Muscle layer of colon (tissue), 2 donors: Measurements from ENCODE around the gene TMEM247.
"Not testable (repeated sequence)": the region's sequence is repeated elsewhere in the genome, so short reads cannot be mapped to it uniquely, and the experiment has no call there.

Experiments
- H3K27ac ChIP-seq: one replicate; pipeline ENCODE4 v1.7.0; 2013; ENCODE audit warnings: low read depth, mild to moderate bottlenecking, low read length, moderate library complexity
- H3K27me3 ChIP-seq, 2 donors: one replicate each; pipeline ENCODE4 v1.7.0; 2013; ENCODE audit warnings: low read length in 2 of 2, mild to moderate bottlenecking in 2 of 2; ENCODE audit not compliant: insufficient read depth in 2 of 2, control insufficient read depth in 1 of 2
- H3K36me3 ChIP-seq: one replicate; pipeline ENCODE4 v1.7.0; 2013; ENCODE audit warnings: mild to moderate bottlenecking, low read length; ENCODE audit not compliant: insufficient read depth
- H3K4me1 ChIP-seq: one replicate; pipeline ENCODE4 v1.7.0; 2013; ENCODE audit warnings: mild to moderate bottlenecking, low read length; ENCODE audit not compliant: insufficient read depth
- H3K4me3 ChIP-seq, 2 donors: one replicate each; pipeline ENCODE4 v1.7.0; 2013; ENCODE audit warnings: low read length in 2 of 2, low read depth in 1 of 2, mild to moderate bottlenecking in 1 of 2, moderate library complexity in 1 of 2
- H3K9ac ChIP-seq: one replicate; pipeline ENCODE4 v1.7.0; 2013; ENCODE audit warnings: low read length
- H3K9me3 ChIP-seq: one replicate; pipeline ENCODE4 v1.7.0; 2013; ENCODE audit warnings: mild to moderate bottlenecking, low read length
- donor health status: abdominal sarcoma.
- donor health status: Adenocarcinoma of cecum.

Gene TMEM247

GRCh38 chr2:46477462-46477861 lies 1.9 kb upstream of the TMEM247 start:
- H3K9me3 ChIP-seq, H3K27me3 ChIP-seq, H3K36me3 ChIP-seq: not testable (repeated sequence)

GRCh38 chr2:46477925-46478324 lies 1.4 kb upstream of the TMEM247 start:
- H3K27me3 ChIP-seq = no peaks in the 10 kb centered on the region
- H3K4me3 ChIP-seq = no peak overlapping the region
- H3K9me3 ChIP-seq = no peaks in the 10 kb centered on the region
- H3K27ac ChIP-seq = no peak overlapping the region
- H3K9ac ChIP-seq = no peak overlapping the region
- H3K4me1 ChIP-seq = no peaks in the 10 kb centered on the region
- no peaks in the 10 kb centered on the region for H3K36me3 ChIP-seq

More at GRCh38 chr2:46477462-46477861, 1.9 kb upstream of the TMEM247 start:
- not testable (repeated sequence) for H3K4me1 ChIP-seq, H3K9ac ChIP-seq, H3K27ac ChIP-seq, H3K4me3 ChIP-seq

GRCh38 chr2:46480562-46480961 lies 1.2 kb downstream of the TMEM247 start:
- no peaks in the 10 kb centered on the region for H3K27me3 ChIP-seq
- no peak overlapping the region for H3K4me3 ChIP-seq
- no peaks in the 10 kb centered on the region for H3K4me1 ChIP-seq
- no peaks in the 10 kb centered on the region for H3K36me3 ChIP-seq
- no peaks in the 10 kb centered on the region for H3K9me3 ChIP-seq
- H3K27ac ChIP-seq = no peak overlapping the region
- H3K9ac ChIP-seq = no peak overlapping the region

- Histone ChIP-seq H3K36me3 (no peaks in the 10 kb centered on the region), H3K27me3 (no peaks in the 10 kb centered on the region), H3K9me3 (no peaks in the 10 kb centered on the region), H3K4me3 (no peak overlapping the region), H3K27ac (no peak overlapping the region), H3K4me1 (no peaks in the 10 kb centered on the region), H3K9ac (no peak overlapping the region)
Measured at GRCh38 chr2:46481198-46482193, 2.1 kb downstream of the TMEM247 start.

GRCh38 chr2:46482490-46482889 lies 3.1 kb downstream of the TMEM247 start:
- no peaks in the 10 kb centered on the region for H3K9me3 ChIP-seq
- peaks cover 3% of the 10 kb centered on the region for H3K4me1 ChIP-seq
- no peak overlapping the region for H3K27ac ChIP-seq
- H3K9ac ChIP-seq = no peak overlapping the region
- no peaks in the 10 kb centered on the region for H3K36me3 ChIP-seq
- no peak overlapping the region for H3K4me3 ChIP-seq
- no peaks in the 10 kb centered on the region for H3K27me3 ChIP-seq

GRCh38 chr2:46485002-46485401 lies 5.6 kb downstream of the TMEM247 start:
- Histone ChIP-seq H3K9ac (no peak overlapping the region), H3K4me3 (no peak overlapping the region), H3K9me3 (no peaks in the 10 kb centered on the region), H3K4me1 (peaks cover 17% of the 10 kb centered on the region), H3K36me3 (no peaks in the 10 kb centered on the region), H3K27ac (no peak overlapping the region), H3K27me3 (no peaks in the 10 kb centered on the region)

GRCh38 chr2:46486436-46486835 lies 7.1 kb downstream of the TMEM247 start:
- no peak overlapping the region for H3K9ac ChIP-seq
- no peaks in the 10 kb centered on the region for H3K9me3 ChIP-seq
- no peak overlapping the region for H3K27ac ChIP-seq
- no peak overlapping the region for H3K4me3 ChIP-seq
- no peaks in the 10 kb centered on the region for H3K27me3 ChIP-seq
- no peaks in the 10 kb centered on the region for H3K36me3 ChIP-seq
- peaks cover 31% of the 10 kb centered on the region for H3K4me1 ChIP-seq

GRCh38 chr2:46487667-46488335 lies 8.4 kb downstream of the TMEM247 start:
- H3K27ac ChIP-seq = peak overlapping the region; percentile 19
- H3K4me1 ChIP-seq = peaks cover 31% of the 10 kb centered on the region
- H3K9ac ChIP-seq = no peak overlapping the region
- H3K9me3 ChIP-seq = no peaks in the 10 kb centered on the region
- H3K4me3 ChIP-seq = no peak overlapping the region
- H3K36me3 ChIP-seq = no peaks in the 10 kb centered on the region
- no peaks in the 10 kb centered on the region for H3K27me3 ChIP-seq

- peak overlapping the region; percentile 19 for H3K27ac ChIP-seq
- H3K4me1 ChIP-seq = peaks cover 34% of the 10 kb centered on the region
- H3K27me3 ChIP-seq = no peaks in the 10 kb centered on the region
Measured at GRCh38 chr2:46488389-46488788, 9.0 kb downstream of the TMEM247 start.

GRCh38 chr2:46489423-46490174 lies 10.2 kb downstream of the TMEM247 start:
- H3K9me3 ChIP-seq = no peaks in the 10 kb centered on the region
- H3K27ac ChIP-seq = no peak overlapping the region
- H3K4me3 ChIP-seq = no peak overlapping the region
- H3K4me1 ChIP-seq = peaks cover 34% of the 10 kb centered on the region
- no peaks in the 10 kb centered on the region for H3K36me3 ChIP-seq
- H3K9ac ChIP-seq = no peak overlapping the region
- no peaks in the 10 kb centered on the region for H3K27me3 ChIP-seq

More at GRCh38 chr2:46488389-46488788, 9.0 kb downstream of the TMEM247 start:
- H3K36me3 ChIP-seq = no peaks in the 10 kb centered on the region
- no peak overlapping the region for H3K9ac ChIP-seq
- H3K9me3 ChIP-seq = no peaks in the 10 kb centered on the region
- H3K4me3 ChIP-seq = no peak overlapping the region

- Histone ChIP-seq H3K4me3 (no peak overlapping the region), H3K36me3 (no peaks in the 10 kb centered on the region), H3K27me3 (no peaks in the 10 kb centered on the region), H3K9me3 (no peaks in the 10 kb centered on the region), H3K9ac (no peak overlapping the region), H3K27ac (no peak overlapping the region), H3K4me1 (peaks cover 34% of the 10 kb centered on the region)
Measured at GRCh38 chr2:46490521-46491141, 11.3 kb downstream of the TMEM247 start.
